RWPE2 (cell line): ENCODE measurements around the gene GPR32.

Experiments used
- ATAC-seq: fragments of 200-7000 bp; cut with Tn5 transposase; 3 replicates; pipeline ENCODE4 v1.9.1; 2021; ENCODE audit warnings: low read depth
- DNase-seq: peaks from one replicate; pipeline ENCODE4 v3.0.0-alpha.2; 2020; ENCODE audit warnings: low spot score
- H3K27ac ChIP-seq: fragments of 450-650 bp; 2 replicates; pipeline ENCODE4 v1.5.1; 2017; ENCODE audit warnings: mild to moderate bottlenecking; ENCODE audit not compliant: poor library complexity, severe bottlenecking
- H3K27me3 ChIP-seq: fragments of 250-450 bp; sonication (Bioruptor Pico); 2 replicates; pipeline ENCODE4 v1.5.1; 2021; ENCODE audit warnings: mild to moderate bottlenecking, moderate library complexity; ENCODE audit not compliant: insufficient read depth, poor library complexity, severe bottlenecking
- H3K36me3 ChIP-seq: fragments of 250-450 bp; sonication (Bioruptor Pico); 2 replicates; pipeline ENCODE4 v1.5.1; 2020; ENCODE audit warnings: low read depth, mild to moderate bottlenecking, moderate library complexity
- H3K4me1 ChIP-seq: fragments of 250-450 bp; sonication (Bioruptor Pico); 2 replicates; pipeline ENCODE4 v1.5.1; 2021; ENCODE audit warnings: mild to moderate bottlenecking, moderate library complexity; ENCODE audit not compliant: insufficient read depth, poor library complexity, severe bottlenecking
- H3K4me3 ChIP-seq: fragments of 250-450 bp; sonication (Bioruptor Pico); 2 replicates; pipeline ENCODE4 v1.5.1; 2021; ENCODE audit warnings: mild to moderate bottlenecking, moderate library complexity; ENCODE audit not compliant: severe bottlenecking
- H3K9me3 ChIP-seq: fragments of 250-450 bp; sonication (Bioruptor Pico); 2 replicates; pipeline ENCODE4 v1.5.1; 2021; ENCODE audit warnings: mild to moderate bottlenecking, moderate library complexity; ENCODE audit not compliant: severe bottlenecking
- TF ChIP-seq, protein P1 (sequence below): fragments of 450-650 bp; IDR thresholded peaks from one replicate; pipeline ENCODE4 v1.5.1; 2017; ENCODE audit warnings: mild to moderate bottlenecking, moderate library complexity; ENCODE audit not compliant: poor library complexity, severe bottlenecking

GPR32 gene

DNA sequence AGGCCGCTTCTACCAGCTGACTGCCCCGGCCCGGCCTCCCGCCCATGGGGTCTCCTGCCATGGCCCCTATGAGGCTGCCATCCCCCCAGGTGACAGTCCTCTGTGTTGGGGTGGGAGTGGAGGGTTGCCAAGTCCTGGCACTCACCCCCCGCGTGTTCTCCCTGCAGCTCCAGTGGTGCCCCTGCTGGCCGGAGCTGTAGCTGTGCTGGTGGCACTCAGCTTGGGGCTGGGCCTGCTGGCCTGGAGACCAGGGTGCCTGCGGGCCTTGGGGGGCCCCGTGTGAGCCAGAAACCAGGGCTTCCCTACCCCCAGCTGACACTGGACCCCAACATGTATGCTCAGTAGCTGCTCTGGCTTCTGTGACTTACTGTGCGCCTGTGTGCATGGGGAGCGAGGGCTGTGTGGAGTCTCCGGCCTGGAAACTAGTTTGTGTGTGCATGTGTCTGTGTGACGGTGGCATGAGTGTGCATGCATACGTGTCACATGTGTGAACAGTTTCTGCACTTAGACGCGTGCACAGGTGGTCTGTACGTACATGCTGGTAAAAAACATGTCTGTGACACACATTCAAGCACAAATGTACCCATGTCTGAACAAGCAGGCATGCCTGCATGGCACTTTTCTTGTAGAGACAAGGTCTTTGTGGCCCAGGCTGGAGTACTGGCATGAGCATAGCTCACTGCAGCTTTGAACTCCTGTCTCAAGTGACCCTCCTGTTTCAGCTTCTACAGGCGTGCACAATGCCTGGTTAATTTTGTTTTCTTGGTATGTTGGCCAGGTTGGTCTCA lies 24.8 kb downstream of the GPR32 start:
- H3K27me3 ChIP-seq, result no peaks in the 10 kb centered on the region
- peaks cover 34% of the 10 kb centered on the region for H3K36me3 ChIP-seq
- no peaks in the 10 kb centered on the region for H3K4me1 ChIP-seq
- no peak overlapping the region for H3K4me3 ChIP-seq
- TF ChIP-seq, protein P1, sequence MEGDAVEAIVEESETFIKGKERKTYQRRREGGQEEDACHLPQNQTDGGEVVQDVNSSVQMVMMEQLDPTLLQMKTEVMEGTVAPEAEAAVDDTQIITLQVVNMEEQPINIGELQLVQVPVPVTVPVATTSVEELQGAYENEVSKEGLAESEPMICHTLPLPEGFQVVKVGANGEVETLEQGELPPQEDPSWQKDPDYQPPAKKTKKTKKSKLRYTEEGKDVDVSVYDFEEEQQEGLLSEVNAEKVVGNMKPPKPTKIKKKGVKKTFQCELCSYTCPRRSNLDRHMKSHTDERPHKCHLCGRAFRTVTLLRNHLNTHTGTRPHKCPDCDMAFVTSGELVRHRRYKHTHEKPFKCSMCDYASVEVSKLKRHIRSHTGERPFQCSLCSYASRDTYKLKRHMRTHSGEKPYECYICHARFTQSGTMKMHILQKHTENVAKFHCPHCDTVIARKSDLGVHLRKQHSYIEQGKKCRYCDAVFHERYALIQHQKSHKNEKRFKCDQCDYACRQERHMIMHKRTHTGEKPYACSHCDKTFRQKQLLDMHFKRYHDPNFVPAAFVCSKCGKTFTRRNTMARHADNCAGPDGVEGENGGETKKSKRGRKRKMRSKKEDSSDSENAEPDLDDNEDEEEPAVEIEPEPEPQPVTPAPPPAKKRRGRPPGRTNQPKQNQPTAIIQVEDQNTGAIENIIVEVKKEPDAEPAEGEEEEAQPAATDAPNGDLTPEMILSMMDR, result peak; percentile 11
- peak; percentile 7 for ATAC-seq
- H3K27ac ChIP-seq, result no peak overlapping the region
- no peaks in the 10 kb centered on the region for H3K9me3 ChIP-seq
- no peak for DNase-seq

DNA sequence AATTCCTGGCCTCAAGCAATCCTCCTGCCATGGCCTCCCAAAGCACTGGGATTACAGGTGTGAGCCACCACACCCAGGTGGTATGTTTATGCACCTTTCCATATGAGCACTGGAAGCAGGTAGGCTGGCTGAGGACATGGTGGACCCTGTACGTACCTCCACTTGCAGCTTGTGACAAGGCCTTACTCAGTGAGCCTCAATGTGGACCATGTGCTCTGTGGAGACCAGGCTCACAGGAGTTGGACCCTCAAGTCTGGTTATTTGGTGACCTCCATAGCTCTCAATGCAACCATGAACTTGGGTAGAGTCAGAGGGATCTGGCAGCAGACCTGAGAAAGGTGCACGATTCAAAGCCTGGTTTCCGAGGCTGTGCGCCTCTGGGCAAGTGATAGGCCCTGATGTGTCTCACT lies 25.4 kb downstream of the GPR32 start:
- DNase-seq (no peak), ATAC-seq (no peak)
- Histone ChIP-seq H3K4me3 (no peak overlapping the region), H3K36me3 (peaks cover 38% of the 10 kb centered on the region), H3K27me3 (no peaks in the 10 kb centered on the region), H3K27ac (no peak overlapping the region), H3K9me3 (no peaks in the 10 kb centered on the region), H3K4me1 (no peaks in the 10 kb centered on the region)
- TF ChIP-seq, protein P1, result no peak

- Histone ChIP-seq H3K4me1 (no peaks in the 10 kb centered on the region), H3K4me3 (no peak overlapping the region), H3K27ac (no peak overlapping the region), H3K27me3 (no peaks in the 10 kb centered on the region), H3K36me3 (peaks cover 43% of the 10 kb centered on the region), H3K9me3 (no peaks in the 10 kb centered on the region)
- ATAC-seq (peak; percentile 0; the same call in 2 of the 3 replicates), DNase-seq (no peak)
- TF ChIP-seq, protein P1, result no peak
These were observed 25.9 kb downstream of the GPR32 start for GRCh38 chr19:50796128-50796633.

DNA sequence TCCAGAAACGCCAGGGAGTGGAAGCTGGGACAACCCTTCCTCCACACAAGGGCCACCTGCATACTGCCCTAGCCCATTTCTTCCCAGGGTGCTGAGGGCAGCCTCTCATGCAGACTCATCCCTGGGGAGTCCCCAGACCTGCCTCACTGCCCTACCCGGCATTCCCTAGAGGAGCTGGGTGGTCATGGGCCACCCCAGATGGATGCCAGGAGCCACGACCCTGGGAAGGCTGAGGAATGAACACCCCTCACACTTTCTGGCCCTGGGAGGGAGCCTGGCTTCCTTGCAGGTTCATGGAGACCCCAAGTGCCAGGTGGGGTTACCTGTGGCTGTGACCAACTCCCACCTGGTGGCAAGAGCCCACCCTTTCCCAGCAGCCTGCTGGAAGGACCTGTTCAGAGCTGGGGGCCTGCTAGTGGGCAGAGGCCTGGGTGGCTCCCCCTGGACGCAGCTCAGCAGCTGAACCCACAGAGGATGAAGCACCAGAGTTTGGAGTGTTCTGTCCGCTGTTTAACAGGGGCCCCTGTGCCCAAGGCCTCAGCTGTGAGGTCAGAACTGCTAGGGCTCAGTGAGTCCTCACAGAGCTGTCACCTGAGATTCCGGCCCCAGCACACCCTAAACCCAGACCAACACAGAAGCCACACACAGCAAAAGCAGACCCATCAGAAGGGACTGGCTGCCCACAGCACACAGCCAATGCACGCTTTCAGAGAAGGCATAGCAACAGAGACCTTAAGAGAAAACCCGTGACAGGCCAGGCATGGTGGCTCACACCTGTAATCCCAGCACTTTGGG lies 26.6 kb downstream of the GPR32 start:
- DNase-seq, result no peak
- Histone ChIP-seq H3K4me3 (no peak overlapping the region), H3K9me3 (no peaks in the 10 kb centered on the region), H3K36me3 (peaks cover 49% of the 10 kb centered on the region), H3K4me1 (no peaks in the 10 kb centered on the region), H3K27ac (no peak overlapping the region), H3K27me3 (no peaks in the 10 kb centered on the region)
- no peak for ATAC-seq
- TF ChIP-seq, protein P1, result no peak

- TF ChIP-seq, protein P1, result no peak
- Histone ChIP-seq H3K27me3 (no peaks in the 10 kb centered on the region), H3K4me3 (no peak overlapping the region), H3K36me3 (peaks cover 55% of the 10 kb centered on the region), H3K27ac (no peak overlapping the region), H3K9me3 (no peaks in the 10 kb centered on the region), H3K4me1 (peaks cover 2% of the 10 kb centered on the region)
- no peak for ATAC-seq
- DNase-seq, result no peak
These were observed 27.1 kb downstream of the GPR32 start for GRCh38 chr19:50797429-50797780.
